Cardiac atrium fibroblast (primary cell): ENCODE data around the gene NCAPD3. TPM values are rescaled to one million over a fixed set of nuclear protein-coding genes. Genes with fewer than 3 reads are reported as not detected.

ENCODE experiments used
- total RNA-seq: library from RNA; depleted of rRNA; stranded (reverse); fragments of >200 nt; gene quantifications from 2 replicates; pipeline ENCODE4 v1.2.3, GENCODE V29; 2015

Gene NCAPD3
- 6.5 and 8.4 TPM in 2 replicates for total RNA-seq

GRCh38 chr11:134223836-134224709 lies at the start of gene NCAPD3, which contains the start of gene VPS26B:
NCAPD3 (minus strand) TSS chr11:134223967; CDS start chr11:134223926, 41 bp downstream.
VPS26B (plus strand) TSS chr11:134224671; CDS start chr11:134225123, 452 bp downstream.

GRCh38 chr11:134253188-134253993 lies 29.6 kb upstream of the NCAPD3 start, which contains the start of the genes ACAD8 and THYN1:
ACAD8 (plus strand) TSS chr11:134253568; CDS start chr11:134253601, 33 bp downstream.
THYN1 (minus strand) TSS chr11:134253352; CDS start chr11:134252882, 470 bp downstream.

Other genes with a start within 250 kb of the NCAPD3 start
- gene JAM3, start 154.9 kb downstream of the NCAPD3 start, total RNA-seq = 43.1 and 53.9 TPM in 2 replicates
- gene VPS26B, start 704 bp upstream of the NCAPD3 start, total RNA-seq = 25.5 and 32.9 TPM in 2 replicates
- gene THYN1, start 29.4 kb upstream of the NCAPD3 start, total RNA-seq = 21.5 and 22.4 TPM in 2 replicates
- gene ACAD8, start 29.6 kb upstream of the NCAPD3 start, total RNA-seq = 13.3 and 17.5 TPM in 2 replicates
- gene GLB1L3, start 52.4 kb upstream of the NCAPD3 start, total RNA-seq = not detected in 2 replicates
- gene GLB1L2, start 108.0 kb upstream of the NCAPD3 start, total RNA-seq = 2.0 TPM in 1 of 2 replicates, not detected in the other
- under 0.01 TPM in 1 of 2 replicates, not detected in the other for gene B3GAT1, start 188.3 kb upstream of the NCAPD3 start, total RNA-seq